Activated CD4-positive, alpha-beta memory T cell treated with anti-CD3 and anti-CD28 coated beads for 36 hours (primary cell): Measurements from ENCODE around the gene RASSF1. TPM values are rescaled to one million over a fixed set of nuclear protein-coding genes. Genes with fewer than 3 reads are reported as not detected.

Source experiments
- CTCF ChIA-PET: fragments of 350-600 bp; sonication (Branson Sonifier 250); formaldehyde crosslinking; loops from one replicate; lab custom pipeline; 2021; ENCODE audit warnings: antibody characterized with exemption, inconsistent platforms; lab: Charles Lee
- POLR2A ChIA-PET: fragments of 350-600 bp; sonication (Branson Sonifier 250); formaldehyde crosslinking; loops from one replicate; lab custom pipeline; 2021; ENCODE audit warnings: antibody characterized with exemption; lab: Charles Lee
- DNase-seq: peaks from one replicate; pipeline ENCODE4 v3.0.0-alpha.2; 2020
- H3K27ac Mint-ChIP-seq: one replicate; pipeline ENCODE4 v1.8.0; 2021; ENCODE audit warnings: mixed read lengths
- H3K27me3 Mint-ChIP-seq: one replicate; pipeline ENCODE4 v1.8.0; 2021; ENCODE audit warnings: mixed read lengths
- H3K36me3 Mint-ChIP-seq: one replicate; pipeline ENCODE4 v1.8.0; 2021; ENCODE audit warnings: mixed read lengths
- H3K4me1 Mint-ChIP-seq: one replicate; pipeline ENCODE4 v1.8.0; 2021; ENCODE audit warnings: low read depth, mixed read lengths
- H3K4me3 Mint-ChIP-seq: one replicate; pipeline ENCODE4 v1.8.0; 2021; ENCODE audit warnings: mild to moderate bottlenecking, mixed read lengths
- H3K9me3 Mint-ChIP-seq: one replicate; pipeline ENCODE4 v1.8.0; 2021; ENCODE audit warnings: mixed read lengths
- intact Hi-C: fragments of 100-400 bp; cut with micrococcal nuclease; formaldehyde crosslinking; loops from one replicate; pipeline ENCODE4 v1.15.1; 2023
- total RNA-seq, 2 experiments: library from RNA; stranded (reverse); gene quantifications; one replicate each; pipeline ENCODE4 v1.2.3, GENCODE V29; 2021

Gene RASSF1
- total RNA-seq, 2 experiments from 2014 or later = 48.8 to 52.6 TPM

DNA sequence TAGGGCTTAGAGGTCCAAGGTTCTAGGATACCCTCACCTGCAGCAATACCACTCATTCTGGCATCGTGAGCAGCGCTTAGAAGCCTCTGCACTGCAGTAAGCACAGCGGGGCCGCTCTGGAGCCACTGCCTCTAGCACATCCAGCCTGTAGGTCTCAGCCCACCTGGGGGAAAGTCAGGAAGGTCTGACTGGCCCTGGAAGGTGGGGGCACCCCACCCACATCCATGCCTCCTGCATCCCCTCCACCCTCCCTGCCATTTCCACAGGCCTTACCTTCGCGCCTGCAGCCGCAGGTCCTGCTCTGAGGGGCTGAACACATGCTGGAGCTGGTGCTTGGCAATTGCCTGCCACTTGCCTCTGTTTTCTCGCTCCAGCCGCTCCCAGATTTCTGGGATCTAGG lies 901 bp upstream of the RASSF1 start:
- intact Hi-C loops = loop anchor here (5.0 kb wide), 1 partner anchor 261 kb away; no protein-coding TSS in a partner anchor
- POLR2A ChIA-PET = interaction anchor here (0.6 to 6.5 kb wide), 6 partner anchors 7 to 264 kb away, joined by 3 to 93 read pairs (median 6); partner anchors contain the start of genes CYB561D2, HYAL3, NAA80 and NPRL2
- peaks cover 24% of the 10 kb centered on the region for H3K36me3 Mint-ChIP-seq
- peaks cover 27% of the 10 kb centered on the region for H3K4me1 Mint-ChIP-seq
- CTCF ChIA-PET = interaction anchor here (0.9 to 1.7 kb wide), 3 partner anchors 12 to 49 kb away, joined by 3 to 7 read pairs (median 4); partner anchors contain the start of gene IFRD2
- H3K4me3 Mint-ChIP-seq = peak overlapping the region; percentile 97
- no peaks in the 10 kb centered on the region for H3K9me3 Mint-ChIP-seq
- peak overlapping the region; percentile 92 for H3K27ac Mint-ChIP-seq
- peak; percentile 31 for DNase-seq
- H3K27me3 Mint-ChIP-seq = no peaks in the 10 kb centered on the region

GRCh38 chr3:50340147-50340447 lies 539 bp downstream of the RASSF1 start:
- CTCF ChIA-PET = interaction anchor here (0.9 to 1.7 kb wide), 4 partner anchors 9 to 14 kb away, joined by 3 to 7 read pairs (median 4); partner anchors contain the start of genes CYB561D2 and NPRL2
- no peak for DNase-seq
- H3K27ac Mint-ChIP-seq = peak overlapping the region; percentile 92
- POLR2A ChIA-PET = interaction anchor here (0.7 to 6.5 kb wide), 7 partner anchors 9 to 1717 kb away, joined by 3 to 93 read pairs (median 7); partner anchors contain the start of genes CYB561D2, DUSP7, HYAL3 and NAA80
- peaks cover 36% of the 10 kb centered on the region for H3K36me3 Mint-ChIP-seq
- H3K9me3 Mint-ChIP-seq = no peaks in the 10 kb centered on the region
- H3K27me3 Mint-ChIP-seq = no peaks in the 10 kb centered on the region
- intact Hi-C loops = loop anchor here (5.0 kb wide), 1 partner anchor 262 kb away; no protein-coding TSS in a partner anchor
- H3K4me3 Mint-ChIP-seq = peak overlapping the region; percentile 97
- peaks cover 36% of the 10 kb centered on the region for H3K4me1 Mint-ChIP-seq

DNA sequence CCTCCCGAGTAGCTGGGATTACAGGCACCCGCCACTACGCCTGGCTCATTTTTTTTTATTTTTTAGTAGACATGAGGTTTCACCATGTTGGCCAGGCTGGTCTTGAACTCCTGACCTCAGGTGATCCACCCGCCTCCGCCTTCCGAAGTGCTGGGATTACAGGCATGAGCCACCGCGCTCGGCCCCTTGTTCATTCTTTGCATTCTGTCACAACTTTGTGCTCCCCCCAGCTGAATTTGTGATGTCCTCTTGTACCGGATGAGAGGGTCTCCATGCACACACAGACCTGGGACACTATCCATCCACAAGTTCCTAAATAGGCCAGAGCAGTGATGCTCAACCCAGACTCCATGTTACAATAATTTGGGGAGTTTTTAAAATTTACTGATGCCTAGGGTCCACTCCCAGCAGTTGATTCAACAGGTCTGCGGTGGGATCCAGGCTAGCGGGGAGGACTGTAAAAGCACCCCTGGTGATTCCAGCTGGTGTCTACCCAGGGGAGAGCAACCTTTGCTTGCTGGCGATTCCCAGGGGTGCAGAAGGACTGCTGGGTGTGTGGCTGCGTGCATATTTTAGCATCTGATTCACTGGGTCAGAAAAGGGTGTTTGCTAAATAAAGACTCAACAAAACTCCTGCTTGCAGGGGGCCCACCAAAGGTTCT lies 1.0 kb downstream of the RASSF1 start:
- H3K4me1 Mint-ChIP-seq = peaks cover 39% of the 10 kb centered on the region
- ChIA-PET POLR2A (interaction anchor here (0.7 to 6.5 kb wide), 8 partner anchors 9 to 1717 kb away, joined by 3 to 93 read pairs (median 12); partner anchors contain the start of genes CYB561D2, DUSP7, HEMK1 and HYAL3), CTCF (interaction anchor here (1.7 to 4.2 kb wide), 3 partner anchors 9 to 14 kb away, joined by 7 to 39 read pairs (median 16); partner anchors contain the start of genes CYB561D2 and NPRL2)
- intact Hi-C loops = loop anchor here (5.0 kb wide), 1 partner anchor 263 kb away; no protein-coding TSS in a partner anchor
- H3K9me3 Mint-ChIP-seq = no peaks in the 10 kb centered on the region
- no peaks in the 10 kb centered on the region for H3K27me3 Mint-ChIP-seq
- H3K4me3 Mint-ChIP-seq = peak overlapping the region; percentile 97
- peaks cover 36% of the 10 kb centered on the region for H3K36me3 Mint-ChIP-seq
- peak overlapping the region; percentile 92 for H3K27ac Mint-ChIP-seq
- DNase-seq = no peak

DNA sequence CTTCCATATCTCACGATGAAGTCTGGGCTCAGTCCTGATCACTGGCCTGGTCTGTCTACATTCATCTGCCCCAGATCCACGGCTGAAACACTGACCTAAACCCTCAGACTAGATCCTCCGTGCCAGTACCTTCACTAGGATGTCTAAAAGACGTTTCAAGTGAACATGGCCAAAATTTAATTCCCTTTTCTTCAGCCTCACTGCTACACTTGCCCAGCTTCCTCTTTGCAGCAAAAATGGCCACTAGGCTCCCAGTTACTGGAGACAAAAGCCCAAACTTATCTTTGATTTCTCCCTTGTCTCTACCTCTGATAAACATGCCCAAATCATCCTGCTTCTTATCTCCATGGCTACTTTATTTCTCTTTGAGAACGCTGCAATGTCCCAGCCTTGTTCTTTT lies 1.7 kb downstream of the RASSF1 start:
- DNase-seq = no peak
- Mint-ChIP-seq H3K27ac (peak overlapping the region; percentile 92), H3K27me3 (no peaks in the 10 kb centered on the region), H3K36me3 (peaks cover 43% of the 10 kb centered on the region), H3K4me1 (peaks cover 45% of the 10 kb centered on the region), H3K9me3 (no peaks in the 10 kb centered on the region), H3K4me3 (peak overlapping the region; percentile 97)
- CTCF ChIA-PET = interaction anchor here (0.6 to 4.2 kb wide), 5 partner anchors 10 to 233 kb away, joined by 3 to 39 read pairs (median 6); partner anchors contain the start of genes CYB561D2 and NPRL2
- intact Hi-C loops = no loop called here
- POLR2A ChIA-PET = interaction anchor here (0.7 to 6.5 kb wide), 6 partner anchors 10 to 276 kb away, joined by 5 to 93 read pairs (median 16); partner anchors contain the start of genes CYB561D2, HEMK1, IFRD2 and NPRL2

GRCh38 chr3:50337175-50337861 lies 3.3 kb downstream of the RASSF1 start:
- H3K36me3 Mint-ChIP-seq = peaks cover 46% of the 10 kb centered on the region
- peak overlapping the region; percentile 92 for H3K27ac Mint-ChIP-seq
- CTCF ChIA-PET = interaction anchor here (0.6 to 4.2 kb wide), 10 partner anchors 9 to 247 kb away, joined by 3 to 39 read pairs (median 10); partner anchors contain the start of genes CYB561D2, HYAL2, HYAL3 and NAA80
- POLR2A ChIA-PET = interaction anchor here (0.6 to 6.5 kb wide), 25 partner anchors 9 to 614 kb away, joined by 3 to 93 read pairs (median 4); partner anchors contain the start of genes CYB561D2, GMPPB, GNAI2 and HEMK1
- H3K9me3 Mint-ChIP-seq = no peaks in the 10 kb centered on the region
- H3K27me3 Mint-ChIP-seq = no peaks in the 10 kb centered on the region
- H3K4me1 Mint-ChIP-seq = peaks cover 57% of the 10 kb centered on the region
- intact Hi-C loops = loop anchor here (1.0 to 2.0 kb wide), 6 partner anchors 9 to 103 kb away; partner anchors contain the start of genes CYB561D2, HYAL3, NAA80 and NPRL2
- DNase-seq = peak; percentile 99
- H3K4me3 Mint-ChIP-seq = peak overlapping the region; percentile 97

- H3K36me3 Mint-ChIP-seq = peaks cover 51% of the 10 kb centered on the region
- peak; percentile 75 for DNase-seq
- no peaks in the 10 kb centered on the region for H3K27me3 Mint-ChIP-seq
- POLR2A ChIA-PET = interaction anchor here (0.6 to 6.5 kb wide), 22 partner anchors 9 to 613 kb away, joined by 3 to 93 read pairs (median 4); partner anchors contain the start of genes CYB561D2, GMPPB, GNAI2 and HEMK1
- H3K9me3 Mint-ChIP-seq = no peaks in the 10 kb centered on the region
- H3K27ac Mint-ChIP-seq = peak overlapping the region; percentile 92
- H3K4me3 Mint-ChIP-seq = peak overlapping the region; percentile 97
- H3K4me1 Mint-ChIP-seq = peaks cover 57% of the 10 kb centered on the region
- intact Hi-C loops = loop anchor here (1.0 to 2.0 kb wide), 6 partner anchors 8 to 102 kb away; partner anchors contain the start of genes CYB561D2, HYAL3, NAA80 and NPRL2
- CTCF ChIA-PET = interaction anchor here (0.6 to 4.2 kb wide), 11 partner anchors 8 to 273 kb away, joined by 3 to 39 read pairs (median 12); partner anchors contain the start of genes CYB561D2, HYAL2, HYAL3 and NAA80
These were observed 4.0 kb downstream of the RASSF1 start for GRCh38 chr3:50336452-50337174.

- H3K9me3 Mint-ChIP-seq = no peaks in the 10 kb centered on the region
- peak overlapping the region; percentile 81 for H3K27ac Mint-ChIP-seq
- H3K27me3 Mint-ChIP-seq = no peaks in the 10 kb centered on the region
- no peak for DNase-seq
- ChIA-PET CTCF (interaction anchor here (0.9 to 2.4 kb wide), 3 partner anchors 10 to 15 kb away, joined by 3 to 16 read pairs (median 4); no protein-coding TSS in a partner anchor), POLR2A (interaction anchor here (0.5 to 1.2 kb wide), 2 partner anchors 10 to 1884 kb away, joined by 3 read pairs; no protein-coding TSS in a partner anchor)
- peaks cover 54% of the 10 kb centered on the region for H3K36me3 Mint-ChIP-seq
- H3K4me3 Mint-ChIP-seq = peak overlapping the region; percentile 52
- intact Hi-C loops = no loop called here
- peaks cover 45% of the 10 kb centered on the region for H3K4me1 Mint-ChIP-seq
These were observed 6.1 kb downstream of the RASSF1 start for GRCh38 chr3:50334339-50335075.

DNA sequence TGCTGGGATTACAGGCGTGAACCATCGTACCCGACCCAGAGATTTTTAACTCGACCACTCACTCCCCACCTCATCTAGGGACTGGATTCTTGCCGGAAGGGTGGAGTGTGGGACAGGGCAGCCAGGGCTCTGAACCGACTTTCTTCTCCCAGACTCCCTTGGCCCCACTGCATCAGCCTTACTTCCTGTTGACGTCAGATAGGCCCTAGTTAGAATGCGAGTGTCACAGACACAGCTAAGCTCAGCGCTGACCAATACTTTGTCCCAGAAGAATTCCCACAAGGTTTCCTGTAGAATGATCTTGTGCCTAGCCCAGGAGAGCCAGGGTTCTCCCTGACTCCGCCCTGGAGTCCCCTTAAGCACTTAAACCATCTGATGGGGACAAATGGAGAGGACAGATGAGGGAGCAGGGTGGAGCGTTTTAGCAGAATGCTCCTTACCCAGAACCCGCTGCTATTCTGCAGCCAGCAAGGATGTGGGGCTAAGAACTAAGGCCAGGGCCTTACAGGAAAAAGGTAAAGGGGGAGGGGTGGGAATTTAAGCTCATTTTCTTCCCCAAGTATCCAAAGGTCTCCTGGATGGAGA lies 6.8 kb downstream of the RASSF1 start:
- peak overlapping the region; percentile 81 for H3K27ac Mint-ChIP-seq
- POLR2A ChIA-PET = interaction anchor here (1.1 to 1.2 kb wide), 2 partner anchors 10 to 12 kb away, joined by 3 read pairs; no protein-coding TSS in a partner anchor
- intact Hi-C loops = no loop called here
- H3K27me3 Mint-ChIP-seq = no peaks in the 10 kb centered on the region
- CTCF ChIA-PET = interaction anchor here (0.7 to 2.4 kb wide), 4 partner anchors 10 to 19 kb away, joined by 3 to 16 read pairs (median 4); no protein-coding TSS in a partner anchor
- peak overlapping the region; percentile 52 for H3K4me3 Mint-ChIP-seq
- H3K4me1 Mint-ChIP-seq = peaks cover 40% of the 10 kb centered on the region
- H3K9me3 Mint-ChIP-seq = no peaks in the 10 kb centered on the region
- DNase-seq = no peak
- peaks cover 49% of the 10 kb centered on the region for H3K36me3 Mint-ChIP-seq

GRCh38 chr3:50331364-50331907 lies 9.2 kb downstream of the RASSF1 start:
- H3K9me3 Mint-ChIP-seq = no peaks in the 10 kb centered on the region
- CTCF ChIA-PET = interaction anchor here (0.6 to 1.6 kb wide), 3 partner anchors 10 to 67 kb away, joined by 3 to 6 read pairs (median 4); no protein-coding TSS in a partner anchor
- no peak overlapping the region for H3K4me3 Mint-ChIP-seq
- peaks cover 35% of the 10 kb centered on the region for H3K36me3 Mint-ChIP-seq
- H3K27me3 Mint-ChIP-seq = no peaks in the 10 kb centered on the region
- POLR2A ChIA-PET = no interaction called here
- no peak overlapping the region for H3K27ac Mint-ChIP-seq
- peaks cover 50% of the 10 kb centered on the region for H3K4me1 Mint-ChIP-seq
- no peak for DNase-seq
- intact Hi-C loops = no loop called here
